Activated T-helper 17 cell treated with anti-CD3 and anti-CD28 coated beads, Interleukin-2, amount 50 U/mL, for 72 hours (primary cell): ENCODE measurements around the gene RAB27B. TPM values are rescaled to one million over a fixed set of nuclear protein-coding genes. Genes with fewer than 3 reads are reported as not detected.

Source experiments
- ATAC-seq: fragments of 150-1000 bp; cut with Tn5 transposase; replicated peaks from 2 replicates; pipeline ENCODE4 v1.10.0; 2021; ENCODE audit warnings: mild to moderate bottlenecking, moderate library complexity
- H3K27ac Mint-ChIP-seq: one replicate; pipeline ENCODE4 v1.8.0; 2022; ENCODE audit warnings: mixed read lengths
- H3K27me3 Mint-ChIP-seq: one replicate; pipeline ENCODE4 v1.8.0; 2022; ENCODE audit warnings: mixed read lengths
- H3K36me3 Mint-ChIP-seq: one replicate; pipeline ENCODE4 v1.8.0; 2022; ENCODE audit warnings: low read depth, mild to moderate bottlenecking, mixed read lengths
- H3K4me1 Mint-ChIP-seq: one replicate; pipeline ENCODE4 v1.8.0; 2022; ENCODE audit warnings: mixed read lengths
- H3K4me3 Mint-ChIP-seq: one replicate; pipeline ENCODE4 v1.8.0; 2022; ENCODE audit warnings: mild to moderate bottlenecking, mixed read lengths
- H3K9me3 Mint-ChIP-seq: one replicate; pipeline ENCODE4 v1.8.0; 2022; ENCODE audit warnings: mixed read lengths
- total RNA-seq, 2 donors: library from RNA; stranded (reverse); gene quantifications; one replicate each; pipeline ENCODE4 v1.2.3, GENCODE V29; 2022

The RAB27B gene
- total RNA-seq, result under 1 TPM; 0.28 to 0.50 TPM

- peaks cover 6% of the 10 kb centered on the region for H3K9me3 Mint-ChIP-seq
- peak within 1 kb of the TSS; percentile 76 for H3K4me3 Mint-ChIP-seq
- no peaks in the 10 kb centered on the region for H3K36me3 Mint-ChIP-seq
- peak; percentile 98 for ATAC-seq
- peak within 1 kb of the TSS; percentile 51 for H3K27ac Mint-ChIP-seq
- peaks cover 9% of the 10 kb centered on the region for H3K27me3 Mint-ChIP-seq
- peaks cover 13% of the 10 kb centered on the region for H3K4me1 Mint-ChIP-seq
Observed at GRCh38 chr18:54828281-54828881, at the start of gene RAB27B. RAB27B (plus strand) TSS chr18:54828477; CDS start chr18:54877586, 49,109 bp downstream.

- Mint-ChIP-seq H3K9me3 (no peaks in the 10 kb centered on the region), H3K4me1 (peaks cover 3% of the 10 kb centered on the region)
- no peak for ATAC-seq
Observed at GRCh38 chr18:54780285-54780861, 47.9 kb upstream of the RAB27B start.

GRCh38 chr18:54780970-54781369 is 47.3 kb upstream of the RAB27B start:
- Mint-ChIP-seq H3K9me3 (no peaks in the 10 kb centered on the region), H3K4me3 (no peak overlapping the region), H3K27me3 (no peaks in the 10 kb centered on the region), H3K36me3 (no peaks in the 10 kb centered on the region), H3K4me1 (peaks cover 3% of the 10 kb centered on the region), H3K27ac (no peak overlapping the region)
- no peak for ATAC-seq

More at GRCh38 chr18:54780285-54780861, 47.9 kb upstream of the RAB27B start:
- H3K4me3 Mint-ChIP-seq, result no peak overlapping the region
- no peak overlapping the region for H3K27ac Mint-ChIP-seq
- no peaks in the 10 kb centered on the region for H3K36me3 Mint-ChIP-seq
- no peaks in the 10 kb centered on the region for H3K27me3 Mint-ChIP-seq

DNA sequence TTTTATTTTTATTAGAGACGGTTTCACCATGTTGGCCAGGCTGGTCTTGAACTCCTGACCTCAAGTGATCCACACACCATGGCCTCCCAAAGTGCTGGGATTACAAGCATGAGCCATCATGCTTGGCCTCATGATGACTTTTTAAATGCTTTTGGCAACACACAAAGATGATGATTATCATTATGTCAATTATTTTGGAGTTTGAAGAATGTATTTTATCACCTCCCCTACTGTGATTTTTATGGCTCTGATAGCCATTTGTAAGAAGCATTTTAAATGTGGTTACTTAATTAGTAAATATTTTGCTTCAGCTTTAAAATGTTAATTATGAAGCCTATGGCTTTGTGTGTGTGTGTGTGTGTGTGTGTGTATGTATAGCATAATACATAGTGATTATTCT is 45.1 kb upstream of the RAB27B start:
- Mint-ChIP-seq H3K36me3 (no peaks in the 10 kb centered on the region), H3K27ac (no peak overlapping the region), H3K9me3 (no peaks in the 10 kb centered on the region), H3K4me1 (no peaks in the 10 kb centered on the region), H3K27me3 (no peaks in the 10 kb centered on the region), H3K4me3 (no peak overlapping the region)
- ATAC-seq, result no peak

- no peaks in the 10 kb centered on the region for H3K4me1 Mint-ChIP-seq
- ATAC-seq, result no peak
- no peak overlapping the region for H3K4me3 Mint-ChIP-seq
- H3K27me3 Mint-ChIP-seq, result no peaks in the 10 kb centered on the region
- H3K27ac Mint-ChIP-seq, result no peak overlapping the region
- no peaks in the 10 kb centered on the region for H3K9me3 Mint-ChIP-seq
- H3K36me3 Mint-ChIP-seq, result no peaks in the 10 kb centered on the region
Observed at GRCh38 chr18:54786206-54786605, 42.1 kb upstream of the RAB27B start.

DNA sequence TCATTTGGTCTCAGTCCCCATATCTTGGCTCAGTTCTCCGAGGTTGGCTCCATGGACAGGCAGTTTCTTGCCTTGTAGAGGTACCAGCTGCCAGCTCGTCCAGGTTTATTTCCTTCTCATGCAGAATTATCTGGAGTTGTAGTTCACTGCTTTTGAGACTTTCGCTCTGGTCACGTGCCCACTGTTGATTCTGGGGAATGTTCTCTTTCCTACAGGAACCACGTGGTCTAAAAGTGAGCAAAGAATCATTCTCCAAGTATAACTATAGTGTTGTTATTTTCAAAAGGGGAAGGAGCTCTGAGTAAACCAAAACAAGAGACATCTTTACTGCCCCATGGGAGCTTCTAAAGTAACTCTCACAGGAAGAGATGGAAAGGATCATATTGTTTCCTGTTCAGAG is 41.2 kb upstream of the RAB27B start:
- ATAC-seq, result no peak
- no peaks in the 10 kb centered on the region for H3K4me1 Mint-ChIP-seq
- no peak overlapping the region for H3K4me3 Mint-ChIP-seq
- H3K9me3 Mint-ChIP-seq, result no peaks in the 10 kb centered on the region
- H3K27ac Mint-ChIP-seq, result no peak overlapping the region
- H3K27me3 Mint-ChIP-seq, result no peaks in the 10 kb centered on the region
- H3K36me3 Mint-ChIP-seq, result no peaks in the 10 kb centered on the region

- Mint-ChIP-seq H3K27me3 (no peaks in the 10 kb centered on the region), H3K9me3 (no peaks in the 10 kb centered on the region), H3K36me3 (no peaks in the 10 kb centered on the region), H3K4me1 (no peaks in the 10 kb centered on the region), H3K27ac (no peak overlapping the region), H3K4me3 (no peak overlapping the region)
- no peak for ATAC-seq
Observed at GRCh38 chr18:54787616-54788015, 40.7 kb upstream of the RAB27B start.

DNA sequence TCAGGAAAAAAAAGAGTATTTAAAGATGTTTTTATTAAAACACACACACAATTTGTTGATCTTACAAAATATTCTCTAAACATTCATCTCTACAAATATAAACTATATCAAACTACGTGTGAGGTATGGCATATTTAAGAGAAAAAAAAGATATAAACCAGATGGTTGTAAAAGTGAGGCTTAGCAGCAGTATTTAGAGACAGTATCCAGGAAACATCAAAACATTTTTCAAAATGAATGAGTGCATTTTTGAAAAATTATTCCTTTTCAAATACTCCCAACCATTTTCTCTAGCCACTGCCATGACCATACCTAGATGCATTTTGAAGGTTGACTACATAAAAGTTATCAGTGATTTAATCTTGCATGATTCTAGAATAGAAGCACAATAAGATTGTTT is 38.2 kb upstream of the RAB27B start:
- H3K9me3 Mint-ChIP-seq, result no peaks in the 10 kb centered on the region
- no peaks in the 10 kb centered on the region for H3K27me3 Mint-ChIP-seq
- no peaks in the 10 kb centered on the region for H3K36me3 Mint-ChIP-seq
- H3K27ac Mint-ChIP-seq, result no peak overlapping the region
- no peak overlapping the region for H3K4me3 Mint-ChIP-seq
- no peak for ATAC-seq
- H3K4me1 Mint-ChIP-seq, result no peaks in the 10 kb centered on the region

GRCh38 chr18:54791657-54792056 is 36.6 kb upstream of the RAB27B start:
- H3K9me3 Mint-ChIP-seq, result no peaks in the 10 kb centered on the region
- H3K27me3 Mint-ChIP-seq, result no peaks in the 10 kb centered on the region
- H3K4me3 Mint-ChIP-seq, result no peak overlapping the region
- no peaks in the 10 kb centered on the region for H3K4me1 Mint-ChIP-seq
- H3K27ac Mint-ChIP-seq, result no peak overlapping the region
- ATAC-seq, result no peak
- H3K36me3 Mint-ChIP-seq, result no peaks in the 10 kb centered on the region

DNA sequence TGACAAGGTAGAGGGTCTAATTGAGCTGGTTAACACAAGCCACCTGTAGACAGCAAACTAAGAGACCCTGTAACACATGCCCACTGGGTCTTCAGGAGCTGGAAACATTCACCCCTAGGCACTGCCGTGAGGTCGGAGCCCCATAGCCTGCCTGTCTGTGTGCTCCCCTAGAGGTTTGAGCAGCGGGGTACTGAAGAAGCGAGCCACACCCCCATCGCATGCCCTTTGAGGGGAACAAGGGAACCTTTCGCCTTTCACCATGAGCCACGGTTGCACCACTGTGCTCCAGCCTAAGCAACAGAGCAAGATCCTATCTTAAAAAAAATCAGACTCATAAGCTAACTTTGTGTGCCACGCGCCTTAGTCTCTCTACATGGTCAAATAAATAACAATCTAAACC is 36.2 kb upstream of the RAB27B start:
- Mint-ChIP-seq H3K9me3 (no peaks in the 10 kb centered on the region), H3K4me3 (no peak overlapping the region), H3K36me3 (no peaks in the 10 kb centered on the region), H3K27me3 (no peaks in the 10 kb centered on the region), H3K27ac (no peak overlapping the region), H3K4me1 (no peaks in the 10 kb centered on the region)
- ATAC-seq, result no peak

DNA sequence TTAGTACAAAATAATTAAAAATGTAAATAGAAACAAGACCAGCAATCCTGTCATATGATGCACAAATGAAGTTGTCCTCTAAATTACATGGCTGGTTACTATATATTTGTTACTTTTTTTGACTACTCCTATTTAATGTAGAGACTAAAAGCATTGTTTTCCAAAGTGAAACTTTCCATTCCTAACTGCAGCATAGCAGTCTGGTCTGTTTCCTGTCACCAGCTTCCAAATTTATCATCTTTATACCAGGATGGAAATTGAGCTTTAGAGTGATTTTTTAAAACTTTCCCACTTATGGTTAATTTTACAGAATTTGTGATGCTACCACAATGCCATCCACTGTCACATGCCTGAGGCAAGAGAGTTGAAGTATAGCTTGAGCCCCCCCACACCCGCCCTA is 33.5 kb upstream of the RAB27B start:
- Mint-ChIP-seq H3K4me1 (no peaks in the 10 kb centered on the region), H3K9me3 (no peaks in the 10 kb centered on the region), H3K36me3 (no peaks in the 10 kb centered on the region), H3K27ac (no peak overlapping the region), H3K4me3 (no peak overlapping the region), H3K27me3 (no peaks in the 10 kb centered on the region)
- ATAC-seq, result no peak

- no peaks in the 10 kb centered on the region for H3K9me3 Mint-ChIP-seq
- no peak overlapping the region for H3K4me3 Mint-ChIP-seq
- ATAC-seq, result no peak
- no peaks in the 10 kb centered on the region for H3K36me3 Mint-ChIP-seq
- no peak overlapping the region for H3K27ac Mint-ChIP-seq
- H3K27me3 Mint-ChIP-seq, result peaks cover 1% of the 10 kb centered on the region
- H3K4me1 Mint-ChIP-seq, result no peaks in the 10 kb centered on the region
Observed at GRCh38 chr18:54798186-54798585, 30.1 kb upstream of the RAB27B start.

GRCh38 chr18:54801374-54801773 is 26.9 kb upstream of the RAB27B start:
- no peak for ATAC-seq
- no peaks in the 10 kb centered on the region for H3K9me3 Mint-ChIP-seq
- no peaks in the 10 kb centered on the region for H3K36me3 Mint-ChIP-seq
- peaks cover 7% of the 10 kb centered on the region for H3K27me3 Mint-ChIP-seq
- no peak overlapping the region for H3K4me3 Mint-ChIP-seq
- no peak overlapping the region for H3K27ac Mint-ChIP-seq
- H3K4me1 Mint-ChIP-seq, result peaks cover 4% of the 10 kb centered on the region

GRCh38 chr18:54802178-54802577 is 26.1 kb upstream of the RAB27B start:
- Mint-ChIP-seq H3K9me3 (no peaks in the 10 kb centered on the region), H3K36me3 (no peaks in the 10 kb centered on the region), H3K27ac (no peak overlapping the region), H3K4me1 (peaks cover 4% of the 10 kb centered on the region), H3K27me3 (peaks cover 7% of the 10 kb centered on the region), H3K4me3 (no peak overlapping the region)
- no peak for ATAC-seq

GRCh38 chr18:54802686-54803395 is 25.4 kb upstream of the RAB27B start:
- H3K4me1 Mint-ChIP-seq, result peaks cover 4% of the 10 kb centered on the region
- H3K36me3 Mint-ChIP-seq, result no peaks in the 10 kb centered on the region
- H3K27me3 Mint-ChIP-seq, result peaks cover 7% of the 10 kb centered on the region
- no peaks in the 10 kb centered on the region for H3K9me3 Mint-ChIP-seq
- no peak for ATAC-seq
- no peak overlapping the region for H3K4me3 Mint-ChIP-seq
- H3K27ac Mint-ChIP-seq, result no peak overlapping the region
